BE2C (cell line): ENCODE data around the gene ANKRD52.

Experiments
- DNase-seq: peaks from one replicate; pipeline ENCODE4 v3.0.0-alpha.2; 2020
- H3K27me3 ChIP-seq: fragments of 250-450 bp; sonication (Bioruptor Pico); 2 replicates; pipeline ENCODE4 v1.5.1; 2020; ENCODE audit warnings: mild to moderate bottlenecking
- H3K36me3 ChIP-seq: fragments of 250-450 bp; sonication (Bioruptor Pico); 2 replicates; pipeline ENCODE4 v1.5.1; 2020; ENCODE audit warnings: mild to moderate bottlenecking
- H3K4me1 ChIP-seq: fragments of 250-450 bp; sonication (Bioruptor Pico); 2 replicates; pipeline ENCODE4 v1.5.1; 2020
- H3K4me3 ChIP-seq: 2 replicates; pipeline ENCODE4 v1.5.1; 2011; ENCODE audit warnings: low read depth, low read length
- H3K9me3 ChIP-seq: fragments of 250-450 bp; sonication (Bioruptor Pico); 2 replicates; pipeline ENCODE4 v1.5.1; 2020
- TF ChIP-seq, protein P1 (sequence below): IDR thresholded peaks from 2 replicates; pipeline ENCODE4 v1.5.1; 2012; ENCODE audit warnings: mild to moderate bottlenecking, low read depth, low read length

ANKRD52 gene

GRCh38 chr12:56236985-56237384 lies 21.2 kb downstream of the ANKRD52 start:
- no peaks in the 10 kb centered on the region for H3K27me3 ChIP-seq
- no peak overlapping the region for H3K4me3 ChIP-seq
- TF ChIP-seq, protein P1, sequence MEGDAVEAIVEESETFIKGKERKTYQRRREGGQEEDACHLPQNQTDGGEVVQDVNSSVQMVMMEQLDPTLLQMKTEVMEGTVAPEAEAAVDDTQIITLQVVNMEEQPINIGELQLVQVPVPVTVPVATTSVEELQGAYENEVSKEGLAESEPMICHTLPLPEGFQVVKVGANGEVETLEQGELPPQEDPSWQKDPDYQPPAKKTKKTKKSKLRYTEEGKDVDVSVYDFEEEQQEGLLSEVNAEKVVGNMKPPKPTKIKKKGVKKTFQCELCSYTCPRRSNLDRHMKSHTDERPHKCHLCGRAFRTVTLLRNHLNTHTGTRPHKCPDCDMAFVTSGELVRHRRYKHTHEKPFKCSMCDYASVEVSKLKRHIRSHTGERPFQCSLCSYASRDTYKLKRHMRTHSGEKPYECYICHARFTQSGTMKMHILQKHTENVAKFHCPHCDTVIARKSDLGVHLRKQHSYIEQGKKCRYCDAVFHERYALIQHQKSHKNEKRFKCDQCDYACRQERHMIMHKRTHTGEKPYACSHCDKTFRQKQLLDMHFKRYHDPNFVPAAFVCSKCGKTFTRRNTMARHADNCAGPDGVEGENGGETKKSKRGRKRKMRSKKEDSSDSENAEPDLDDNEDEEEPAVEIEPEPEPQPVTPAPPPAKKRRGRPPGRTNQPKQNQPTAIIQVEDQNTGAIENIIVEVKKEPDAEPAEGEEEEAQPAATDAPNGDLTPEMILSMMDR: no peak
- DNase-seq: no peak
- no peaks in the 10 kb centered on the region for H3K4me1 ChIP-seq
- H3K9me3 ChIP-seq: no peaks in the 10 kb centered on the region
- peaks cover 7% of the 10 kb centered on the region; the same call in 1 of the 2 replicates for H3K36me3 ChIP-seq

- DNase-seq: no peak
- Histone ChIP-seq H3K27me3 (no peaks in the 10 kb centered on the region), H3K9me3 (no peaks in the 10 kb centered on the region), H3K4me3 (no peak overlapping the region), H3K4me1 (no peaks in the 10 kb centered on the region), H3K36me3 (no peaks in the 10 kb centered on the region; the same call in 1 of the 2 replicates)
- TF ChIP-seq, protein P1: no peak
These were observed 22.1 kb downstream of the ANKRD52 start for GRCh38 chr12:56236091-56236490.

GRCh38 chr12:56234746-56235436 lies 23.3 kb downstream of the ANKRD52 start:
- no peaks in the 10 kb centered on the region for H3K9me3 ChIP-seq
- H3K36me3 ChIP-seq: no peaks in the 10 kb centered on the region; the same call in 1 of the 2 replicates
- H3K27me3 ChIP-seq: no peaks in the 10 kb centered on the region
- no peak overlapping the region for H3K4me3 ChIP-seq
- DNase-seq: no peak
- no peaks in the 10 kb centered on the region for H3K4me1 ChIP-seq
- TF ChIP-seq, protein P1: no peak

DNA sequence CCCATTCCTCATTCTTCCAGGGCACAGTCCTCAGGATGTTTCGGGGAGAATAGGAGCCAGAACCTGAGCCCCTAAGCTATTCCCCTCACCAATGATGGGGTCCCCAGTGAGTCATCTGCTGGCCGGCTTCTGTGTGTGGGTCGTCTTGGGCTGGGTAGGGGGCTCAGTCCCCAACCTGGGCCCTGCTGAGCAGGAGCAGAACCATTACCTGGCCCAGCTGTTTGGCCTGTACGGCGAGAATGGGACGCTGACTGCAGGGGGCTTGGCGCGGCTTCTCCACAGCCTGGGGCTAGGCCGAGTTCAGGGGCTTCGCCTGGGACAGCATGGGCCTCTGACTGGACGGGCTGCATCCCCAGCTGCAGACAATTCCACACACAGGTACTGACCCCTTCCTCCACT lies 27.0 kb downstream of the ANKRD52 start:
- Histone ChIP-seq H3K4me3 (no peak overlapping the region), H3K4me1 (no peaks in the 10 kb centered on the region), H3K27me3 (no peaks in the 10 kb centered on the region), H3K9me3 (no peaks in the 10 kb centered on the region), H3K36me3 (no peaks in the 10 kb centered on the region)
- TF ChIP-seq, protein P1: no peak
- DNase-seq: no peak

- no peaks in the 10 kb centered on the region for H3K36me3 ChIP-seq
- DNase-seq: no peak
- no peaks in the 10 kb centered on the region for H3K27me3 ChIP-seq
- TF ChIP-seq, protein P1: no peak
- H3K4me1 ChIP-seq: no peaks in the 10 kb centered on the region
- H3K9me3 ChIP-seq: no peaks in the 10 kb centered on the region
- H3K4me3 ChIP-seq: no peak overlapping the region
These were observed 27.6 kb downstream of the ANKRD52 start for GRCh38 chr12:56230432-56231183.

DNA sequence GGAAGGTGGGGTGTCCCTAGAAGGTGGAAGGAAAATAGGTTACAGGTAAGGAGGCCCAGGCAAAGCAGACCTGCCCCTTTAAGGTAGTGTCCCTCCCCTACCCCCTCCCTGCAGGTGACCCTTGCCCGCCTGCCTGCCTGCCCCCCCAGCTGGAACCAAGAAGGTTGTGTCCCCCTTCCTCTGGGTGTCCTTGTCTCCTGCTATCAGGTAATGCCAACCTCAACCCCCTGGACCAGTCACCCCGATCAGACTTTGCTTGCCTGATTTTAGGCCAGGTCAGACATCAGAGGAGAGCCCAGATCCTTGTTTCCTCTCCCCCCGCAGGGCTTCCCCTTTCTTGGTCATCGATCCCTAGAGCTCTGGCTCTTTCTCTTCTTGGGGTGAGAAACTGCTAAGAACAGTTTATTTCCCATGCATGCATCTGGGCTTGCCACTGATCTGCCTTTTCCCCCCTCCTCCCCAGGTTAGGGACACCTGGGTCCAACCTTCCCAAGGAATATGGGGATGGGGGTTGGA lies 28.2 kb downstream of the ANKRD52 start, which contains the start of gene SLC39A5:
TSS of gene SLC39A5 (plus strand) at position 136 of the 516 bp plus-strand sequence. CDS start 1,224 bp downstream, outside the sequence.
- Histone ChIP-seq H3K4me1 (no peaks in the 10 kb centered on the region), H3K27me3 (no peaks in the 10 kb centered on the region), H3K4me3 (no peak within 1 kb of the TSS), H3K9me3 (no peaks in the 10 kb centered on the region), H3K36me3 (no peaks in the 10 kb centered on the region)
- TF ChIP-seq, protein P1: no peak
- no peak for DNase-seq
